ENCODE results near the gene SSR3. TPM values are rescaled to one million over a fixed set of nuclear protein-coding genes. Genes with fewer than 3 reads are reported as not detected.

The SSR3 gene
- total and polyA plus RNA-seq, 2 of the 8 experiments (the other 6 are each of a cell fraction or from before 2014, with no cell fraction given), result 92.7 to 208 TPM

- no peak overlapping the region for H2BK12ac ChIP-seq (ENCODE audit: low read depth, low read length)
- no peak overlapping the region for H3K27ac ChIP-seq (ENCODE audit: low read depth, low read length)
- no peaks in the 10 kb centered on the region for H3K36me3 ChIP-seq (ENCODE audit: control insufficient read depth in 2 of 4, insufficient read depth in 4 of 4, low read length in 3 of 4)
- H4K91ac ChIP-seq (replicated peaks; ENCODE audit: insufficient read length, low read length), result no peak overlapping the region
- H2BK120ac ChIP-seq (replicated peaks; ENCODE audit: low read depth, low read length), result no peak overlapping the region
- H2BK15ac ChIP-seq (ENCODE audit: low read length), result no peak overlapping the region
- no peaks in the 10 kb centered on the region for H3K23me2 ChIP-seq (ENCODE audit: low read depth, low read length)
- H3K56ac ChIP-seq (replicated peaks; ENCODE audit: insufficient read length, low read depth, low read length), result no peak overlapping the region
- no peak overlapping the region for H2AK5ac ChIP-seq (ENCODE audit: low read depth, low read length)
- 83% methylated on average over 9 of the region's 9 CpGs; no CpG with 5 or more reads in 1 of the 2 experiments for WGBS, 2 experiments (ENCODE audit: extremely low coverage in 1 of 2, insufficient coverage in 1 of 2, insufficient read length in 1 of 2, insufficient replicate concordance in 2 of 2, low coverage in 1 of 2, low lambda C conversion rate in 2 of 2, missing lambda C conversion rate in 1 of 2)
- no peak overlapping the region for H3K4ac ChIP-seq (replicated peaks; ENCODE audit: insufficient read length, low read depth, low read length)
- H3K79me1 ChIP-seq (ENCODE audit: low read depth, low read length), result no peaks in the 10 kb centered on the region
- H3K23ac ChIP-seq (ENCODE audit: insufficient read length), result no peak overlapping the region
- ChIA-PET CTCF (ENCODE audit: partially characterized antibody) (interaction anchor here (0.6 to 3.9 kb wide), 4 partner anchors 12 to 259 kb away, joined by 3 to 19 read pairs (median 3); no protein-coding TSS in a partner anchor), POLR2A (ENCODE audit: partially characterized antibody) (interaction anchor here (1.0 kb wide), 1 partner anchor 75 kb away, joined by 3 read pairs; the partner anchor contains the start of gene TIPARP)
- no peaks in the 10 kb centered on the region for H3K79me2 ChIP-seq (ENCODE audit: control insufficient read depth in 1 of 2, insufficient read depth in 2 of 2, low read length in 2 of 2)
- no peak for FAIRE-seq
- no peak overlapping the region for H3K9ac ChIP-seq (replicated peaks in 1 of 4; ENCODE audit: extremely low read depth in 1 of 4, low read depth in 3 of 4, low read length in 3 of 4)
- H4K8ac ChIP-seq (ENCODE audit: extremely low read depth, insufficient read depth, low read length), result no peak overlapping the region
- H3K27me3 ChIP-seq (replicated peaks in 1 of 4; ENCODE audit: control insufficient read depth in 3 of 4, extremely low read depth in 1 of 4, insufficient read depth in 3 of 4, low read length in 3 of 4), result no peaks in the 10 kb centered on the region
- H3K9me3 ChIP-seq (ENCODE audit: insufficient read depth in 2 of 2, low read depth in 1 of 2, low read length in 1 of 2), result no peaks in the 10 kb centered on the region
- no peak overlapping the region for H3K4me3 ChIP-seq (ENCODE audit: extremely low read depth in 1 of 4, insufficient read depth in 2 of 4, low read depth in 3 of 4, low read length in 4 of 4)
- TF ChIP-seq SP1 (IDR thresholded peaks at IDR 0.05; ENCODE audit: low read depth, low read length) (no peak), CHD1 (IDR thresholded peaks at IDR 0.05; ENCODE audit: low read depth, low read length) (no peak), CHD2 (IDR thresholded peaks at IDR 0.05; ENCODE audit: low read length) (no peak), TCF12 (IDR thresholded peaks at IDR 0.05; ENCODE audit: low read depth, low read length) (no peak), BCL11A (IDR thresholded peaks at IDR 0.05; ENCODE audit: low read depth in 2 of 2, low read length in 2 of 2) (no peak), SP4 (IDR thresholded peaks at IDR 0.05; ENCODE audit: low read length) (no peak), JUN (IDR thresholded peaks at IDR 0.05; ENCODE audit: low read depth, low read length) (no peak), ZNF274 (IDR thresholded peaks at IDR 0.05; ENCODE audit: borderline replicate concordance, extremely low read depth, low read length) (no peak), SP2 (IDR thresholded peaks at IDR 0.05; ENCODE audit: low read length) (no peak), SUZ12 (IDR thresholded peaks at IDR 0.05; ENCODE audit: low read length) (no peak), MAX (IDR thresholded peaks at IDR 0.05) (no peak), TAF7 (optimal IDR thresholded peaks at IDR 0.05; ENCODE audit: borderline replicate concordance, low read depth, low read length) (no peak), HDAC2 (IDR thresholded peaks at IDR 0.05; ENCODE audit: borderline replicate concordance in 1 of 2, low read depth in 2 of 2, low read length in 2 of 2) (no peak)
- DNase-seq (ENCODE audit: low read depth in 1 of 2, low spot score in 2 of 2), result no peak
- H4K20me1 ChIP-seq (replicated peaks in 1 of 2; ENCODE audit: control insufficient read depth in 1 of 2, insufficient read depth in 2 of 2, low read length in 2 of 2), result no peaks in the 10 kb centered on the region
- no peak overlapping the region for H4K5ac ChIP-seq (ENCODE audit: insufficient read length, low read depth, low read length)
- H2AFZ ChIP-seq (ENCODE audit: low read length), result no peak overlapping the region
- no peak overlapping the region for H2BK20ac ChIP-seq (ENCODE audit: low read length)
- no peak overlapping the region; a peak in 1 of 4 replicates for H3K4me2 ChIP-seq (ENCODE audit: insufficient read depth in 1 of 2, low read depth in 2 of 2, low read length in 2 of 2)
- H3K4me1 ChIP-seq (replicated peaks in 1 of 4; ENCODE audit: control insufficient read depth in 3 of 4, insufficient read depth in 4 of 4, low read length in 3 of 4), result peaks cover 0 to 7% (median 0%) of the 10 kb centered on the region in 4 experiments; a peak in 2 of 7 replicates
- no peak overlapping the region for H3K14ac ChIP-seq (ENCODE audit: insufficient read length)
- no peak overlapping the region for H3K18ac ChIP-seq (ENCODE audit: extremely low read depth, low read length)
- no peak overlapping the region for H2BK5ac ChIP-seq (ENCODE audit: low read depth, low read length)
These were observed 44.4 kb upstream of the SSR3 start for GRCh38 chr3:156599089-156599874.
